ENCODE measurements around the gene CLEC4F. TPM values are rescaled to one million over a fixed set of nuclear protein-coding genes. Genes with fewer than 3 reads are reported as not detected.

The CLEC4F gene
- total and polyA plus RNA-seq, 12 donors: 0.06 to 2.4 (median 0.30) TPM; not detected in 2

DNA sequence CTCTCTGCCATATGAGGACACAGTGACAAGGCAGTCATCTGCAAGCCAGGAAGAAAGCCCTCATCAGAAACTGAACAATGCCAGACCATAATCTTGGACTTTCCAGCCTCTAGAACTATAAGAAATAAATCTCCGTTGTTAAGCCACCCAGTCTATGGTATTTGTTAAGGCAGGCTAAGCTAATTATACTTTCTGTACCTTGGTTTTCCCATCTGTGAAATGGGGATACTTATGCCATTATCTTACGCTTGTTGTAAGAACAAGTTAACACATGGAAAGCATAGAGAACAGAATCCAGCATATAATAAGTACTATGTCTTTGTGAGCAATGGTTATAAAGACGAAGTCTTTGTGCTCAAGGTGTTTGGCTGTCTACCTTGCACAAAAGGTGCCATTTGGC lies 44.1 kb downstream of the CLEC4F start:
- no peak for TF ChIP-seq CTCF (IDR thresholded peaks at IDR 0.05)
- no peak overlapping the region for H3K27ac ChIP-seq
- H3K27me3 ChIP-seq: peaks cover 0 to 59% (median 37%) of the 10 kb centered on the region in 7 donors
- no peaks in the 10 kb centered on the region for H3K36me3 ChIP-seq
- intact Hi-C loops (cut with DNase I): loop anchor here in 1 of 10 donors (10.0 kb wide), 1 partner anchor 121 kb away; no protein-coding TSS in a partner anchor
- no peak for ATAC-seq
- H3K4me3 ChIP-seq: no peak overlapping the region
- 91 to 92% methylated on average over 3 of the region's 3 CpGs for WGBS, 2 donors
- peaks cover 0 to 3% (median 0%) of the 10 kb centered on the region in 11 donors for H3K9me3 ChIP-seq
- no peak for DNase-seq
- no peaks in the 10 kb centered on the region for H3K4me1 ChIP-seq

- intact Hi-C loops (cut with DNase I): loop anchor here in 1 of 10 donors (10.0 kb wide), 1 partner anchor 120 kb away; no protein-coding TSS in a partner anchor
- WGBS, 2 donors: 43 to 50% methylated on average over 2 of the region's 2 CpGs
- no peaks in the 10 kb centered on the region for H3K36me3 ChIP-seq
- no peaks in the 10 kb centered on the region for H3K4me1 ChIP-seq
- H3K9me3 ChIP-seq: peaks cover 0 to 3% (median 0%) of the 10 kb centered on the region in 11 donors
- TF ChIP-seq CTCF (IDR thresholded peaks at IDR 0.05): no peak
- H3K27me3 ChIP-seq: peaks cover 0 to 50% (median 37%) of the 10 kb centered on the region in 7 donors
- no peak overlapping the region for H3K4me3 ChIP-seq
- ATAC-seq (no peak), DNase-seq (no peak)
- no peak overlapping the region for H3K27ac ChIP-seq
These were observed 45.3 kb downstream of the CLEC4F start for GRCh38 chr2:70775141-70775540.

DNA sequence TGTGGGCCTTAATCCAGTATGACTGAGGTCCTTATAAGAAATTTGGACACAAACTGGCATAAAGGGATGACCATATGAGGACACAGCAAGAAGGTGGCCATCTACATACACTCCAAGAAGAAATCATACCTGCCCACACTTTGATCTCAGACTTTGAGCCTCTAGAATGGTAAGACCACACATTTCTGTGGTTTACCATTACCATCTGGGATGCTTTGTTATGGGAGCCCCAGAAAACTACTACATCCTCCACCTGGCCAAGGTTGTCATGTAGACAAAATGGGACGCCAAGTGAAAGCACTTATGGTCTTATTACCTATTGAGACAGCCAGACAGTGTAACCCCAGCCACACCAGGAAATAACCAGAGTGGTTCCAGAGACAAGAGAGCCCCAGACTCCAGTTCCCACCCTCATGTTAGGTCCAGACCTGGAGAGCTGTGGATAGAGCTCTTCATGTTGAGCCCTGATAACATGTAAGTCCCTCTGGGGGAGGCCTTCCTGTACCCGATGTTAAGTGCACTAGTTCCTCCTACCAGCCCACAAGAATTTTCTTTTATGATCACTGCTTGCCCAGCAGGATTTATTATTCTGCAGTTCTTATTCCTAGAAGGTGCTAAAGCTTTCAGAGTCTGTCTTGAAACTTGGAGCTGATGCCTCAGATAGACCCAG lies 47.8 kb downstream of the CLEC4F start:
- Histone ChIP-seq H3K9me3 (peaks cover 0 to 3% (median 0%) of the 10 kb centered on the region in 11 donors), H3K27me3 (peaks cover 0 to 65% (median 44%) of the 10 kb centered on the region in 7 donors), H3K4me3 (no peak overlapping the region), H3K36me3 (no peaks in the 10 kb centered on the region), H3K27ac (no peak overlapping the region), H3K4me1 (peaks cover 0 to 4% (median 4%) of the 10 kb centered on the region in 9 donors)
- DNase-seq (no peak), ATAC-seq (no peak)
- intact Hi-C loops (cut with DNase I): loop anchor here in 1 of 10 donors (10.0 kb wide), 1 partner anchor 118 kb away; no protein-coding TSS in a partner anchor
- TF ChIP-seq CTCF (IDR thresholded peaks at IDR 0.05): no peak
- 79 to 80% methylated on average over 2 of the region's 2 CpGs for WGBS, 2 donors

DNA sequence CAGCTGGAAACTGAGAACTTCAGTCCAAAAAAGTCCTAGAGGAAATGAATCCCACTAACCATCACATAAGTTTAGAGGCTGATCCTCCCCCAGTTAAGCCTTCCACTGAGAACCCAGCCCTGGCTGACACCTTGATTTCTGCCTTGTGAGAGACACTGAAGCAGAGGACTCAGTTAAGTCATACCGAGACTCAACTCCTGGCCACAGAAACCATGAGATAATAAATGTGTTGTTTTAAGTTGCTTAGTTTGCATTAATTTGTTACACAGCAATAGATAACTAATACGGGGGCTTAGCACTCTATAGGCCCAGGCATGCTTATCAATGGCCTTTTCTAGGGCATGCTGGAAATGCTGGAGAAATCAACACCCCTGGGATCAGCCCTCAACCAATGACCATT lies 49.0 kb downstream of the CLEC4F start:
- Histone ChIP-seq H3K4me1 (peaks cover 0 to 16% (median 14%) of the 10 kb centered on the region in 9 donors), H3K27me3 (peaks cover 0 to 73% (median 51%) of the 10 kb centered on the region in 7 donors), H3K4me3 (no peak overlapping the region), H3K9me3 (peaks cover 0 to 3% (median 0%) of the 10 kb centered on the region in 11 donors), H3K27ac (no peak overlapping the region), H3K36me3 (no peaks in the 10 kb centered on the region)
- WGBS, 2 donors: 81 to 84% methylated on average over 2 of the region's 2 CpGs
- TF ChIP-seq CTCF (IDR thresholded peaks at IDR 0.05): no peak
- ATAC-seq (no peak), DNase-seq (no peak)
- intact Hi-C loops (cut with DNase I): loop anchor here in 1 of 10 donors (10.0 kb wide), 1 partner anchor 117 kb away; no protein-coding TSS in a partner anchor
